GM21528 (cell line): ENCODE measurements around the gene SIDT2.
A peak's percentile ranks its signal among the peaks of the same experiment; 100 is the strongest.

Experiments
- ATAC-seq: cut with Tn5 transposase; IDR thresholded peaks from one replicate; pipeline ENCODE4 v1.9.1; 2021; ENCODE audit warnings: mild to moderate bottlenecking, moderate library complexity; ENCODE audit not compliant: unreplicated experiment, low FRiP score

SIDT2 gene

GRCh38 chr11:117219995-117220394 is 41.5 kb downstream of the SIDT2 start:
- no peak for ATAC-seq

GRCh38 chr11:117220568-117220967 is 42.0 kb downstream of the SIDT2 start:
- ATAC-seq, result no peak

DNA sequence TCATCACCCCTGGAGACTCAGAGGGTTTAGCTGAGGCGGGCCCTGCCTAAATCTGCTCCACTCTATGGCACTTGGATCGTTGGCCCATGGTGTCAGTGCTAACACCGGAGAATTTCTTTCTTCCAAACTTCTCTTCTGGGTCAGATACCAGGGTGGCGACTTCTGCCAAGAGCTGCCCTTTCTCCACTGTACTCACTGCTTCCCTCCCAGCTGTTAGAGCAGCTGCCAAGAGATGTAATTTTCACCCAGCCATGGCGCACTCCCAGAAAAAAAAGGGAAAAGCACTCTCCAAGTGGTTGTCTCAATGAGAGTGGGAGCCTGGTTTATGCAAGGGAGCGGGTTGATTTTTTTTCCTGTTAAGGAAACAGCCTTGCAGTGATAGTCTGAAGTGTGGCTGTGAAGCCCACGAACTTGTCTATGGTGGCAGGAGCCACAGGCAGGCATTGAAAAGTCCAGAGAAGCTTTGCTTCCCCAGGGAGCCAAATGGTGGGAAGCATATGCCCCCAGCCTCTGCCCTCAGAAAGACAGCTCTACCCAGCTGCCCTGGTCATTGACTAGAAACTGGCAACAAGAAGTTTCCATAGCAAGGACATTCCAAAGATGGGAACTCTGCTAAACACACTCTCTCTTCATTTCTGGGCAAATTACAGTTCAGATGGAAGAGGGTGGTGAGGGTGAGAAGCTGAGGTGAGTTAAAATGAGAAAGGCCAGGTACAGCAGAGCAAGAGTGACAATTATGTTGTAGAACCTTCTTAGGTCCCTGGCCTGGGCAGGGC is 42.6 kb downstream of the SIDT2 start:
- ATAC-seq, result no peak

DNA sequence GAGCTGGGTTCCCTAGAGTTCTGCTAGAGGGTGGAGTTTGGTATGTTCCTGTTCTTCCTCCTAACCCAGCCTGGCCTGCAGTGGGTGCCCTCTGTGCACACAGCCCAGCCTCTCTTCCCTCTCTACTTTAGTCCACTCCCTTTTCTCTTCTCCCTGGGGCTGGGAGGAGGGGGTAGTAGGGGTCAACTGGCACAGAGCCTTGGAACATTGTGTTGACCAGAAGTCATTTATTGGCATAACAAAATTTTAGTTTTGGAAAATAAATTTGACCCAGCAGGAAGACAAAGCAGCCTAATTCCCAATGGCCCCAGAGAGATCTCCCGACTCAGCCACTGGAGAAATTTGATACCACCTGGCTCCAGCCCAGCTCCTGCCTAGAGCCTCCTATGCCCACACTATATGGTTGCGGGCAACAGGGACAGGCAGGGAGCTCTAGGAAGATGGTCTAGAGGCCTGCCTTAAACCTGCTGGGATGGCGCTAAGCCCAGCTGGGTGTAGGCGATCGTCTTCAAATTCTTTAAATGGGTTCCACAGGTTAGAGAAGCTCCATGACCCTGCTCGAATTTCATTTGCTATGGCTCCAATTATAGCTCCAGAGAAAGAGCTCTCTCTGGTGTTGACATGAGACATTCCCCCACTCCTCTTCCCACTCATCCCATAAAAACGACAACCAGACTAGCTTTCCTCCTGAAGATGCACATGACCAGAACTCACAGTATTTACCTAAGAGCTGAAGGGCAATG is 43.4 kb downstream of the SIDT2 start:
- ATAC-seq, result no peak

DNA sequence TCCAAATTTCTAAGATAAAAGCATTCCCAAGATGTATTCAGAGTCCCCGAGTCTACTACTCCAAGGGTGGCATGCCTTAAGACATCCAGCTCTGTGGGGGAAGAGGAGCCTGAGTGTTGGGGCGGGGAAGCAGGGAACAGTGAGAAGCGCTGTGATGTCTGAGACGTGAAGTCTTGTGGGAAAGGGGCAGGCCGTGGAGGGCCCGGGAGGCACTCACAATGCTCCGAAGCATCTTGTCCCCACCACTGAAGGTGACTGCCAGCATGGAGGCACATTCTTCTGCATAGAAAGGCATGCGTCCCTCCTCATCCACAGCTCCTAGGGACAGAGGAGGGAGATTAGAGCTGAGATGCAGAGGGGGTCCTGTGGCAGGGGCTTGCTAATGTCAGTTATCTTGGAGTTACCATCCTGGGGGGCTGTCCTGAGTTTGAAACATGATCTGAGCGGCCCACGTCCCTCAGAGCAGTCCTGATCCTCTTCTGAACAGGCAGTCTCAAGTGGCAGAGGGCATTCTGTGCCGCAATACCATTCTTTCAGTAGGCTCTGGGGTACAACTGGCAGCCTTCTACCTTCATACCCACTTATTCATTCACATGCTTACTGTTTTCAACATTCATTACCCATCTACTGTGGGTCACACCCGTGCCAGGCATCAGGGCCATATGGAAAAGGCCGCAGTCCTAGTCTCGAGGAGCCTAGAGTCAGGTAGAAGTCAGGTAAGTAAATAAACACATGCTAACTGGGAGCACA is 44.6 kb downstream of the SIDT2 start:
- ATAC-seq, result no peak

- ATAC-seq, result no peak
These were observed 45.5 kb downstream of the SIDT2 start for GRCh38 chr11:117223741-117224689.

DNA sequence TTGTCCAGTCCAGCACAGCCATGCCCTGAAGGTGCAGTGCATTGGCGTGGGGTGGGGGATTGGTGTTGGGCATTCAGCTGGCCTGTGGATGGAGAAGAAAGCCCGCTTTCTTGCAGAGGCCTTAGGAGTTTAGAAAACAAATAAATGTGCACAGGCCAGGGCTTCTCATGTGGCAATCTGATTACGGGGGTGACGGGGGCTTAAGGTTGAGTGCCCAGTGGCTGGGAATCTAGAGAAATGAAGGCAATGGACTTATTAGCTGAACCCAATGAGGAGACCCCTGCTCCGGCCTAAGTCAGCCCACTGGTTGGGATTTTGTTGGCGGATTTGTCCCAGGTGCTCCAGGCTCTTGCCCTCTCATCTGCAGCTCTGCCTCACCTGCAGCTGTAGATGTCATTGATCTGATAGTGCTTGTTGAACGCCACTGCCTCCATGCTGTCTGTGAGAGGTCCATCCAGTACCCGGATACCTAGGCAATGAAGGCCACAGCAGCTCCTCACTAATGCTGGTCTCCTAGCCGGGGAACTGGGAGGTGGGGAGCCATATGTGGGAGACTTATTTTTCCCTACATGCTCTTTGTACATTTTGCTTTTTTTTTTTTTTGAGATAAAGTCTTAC is 47.1 kb downstream of the SIDT2 start:
- no peak for ATAC-seq

- ATAC-seq, result peak; percentile 46
These were observed 48.1 kb downstream of the SIDT2 start for GRCh38 chr11:117226388-117227385.

- ATAC-seq, result no peak
These were observed 49.5 kb downstream of the SIDT2 start for GRCh38 chr11:117228091-117228490.

- ATAC-seq, result no peak
These were observed 50.9 kb downstream of the SIDT2 start for GRCh38 chr11:117229411-117229810.

GRCh38 chr11:117229931-117230285 is 51.4 kb downstream of the SIDT2 start:
- ATAC-seq, result no peak

DNA sequence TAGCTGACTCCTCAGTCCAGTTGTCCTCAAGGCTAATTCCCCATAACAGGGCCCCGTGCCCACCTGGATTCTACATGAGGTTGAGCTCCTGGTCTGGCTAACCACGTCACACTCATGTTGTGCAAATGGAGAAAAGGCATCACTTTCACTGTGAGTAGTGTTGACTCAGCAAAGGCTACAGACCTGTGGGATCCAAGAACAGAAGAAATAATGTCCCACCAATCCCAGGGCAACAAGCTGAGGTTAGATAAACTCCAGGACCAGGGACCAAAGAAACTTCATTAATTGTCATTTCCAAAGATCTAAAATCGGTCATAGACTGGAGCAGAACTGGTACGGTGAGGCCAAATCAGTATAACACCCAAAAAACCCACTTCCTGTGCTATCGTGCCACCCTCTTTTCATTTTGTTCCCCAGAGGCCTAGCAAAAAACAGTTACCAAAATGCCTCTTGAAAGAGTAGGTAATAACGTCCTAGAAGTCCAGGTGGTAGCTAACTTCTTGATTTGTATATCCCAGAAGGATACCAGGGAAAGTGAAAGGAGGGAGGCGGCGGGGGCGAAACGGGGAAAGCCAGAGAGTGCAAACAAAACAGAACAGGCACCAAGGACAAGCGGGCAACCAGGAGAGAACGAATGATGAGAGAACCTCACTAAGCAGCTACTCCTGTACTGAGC is 51.9 kb downstream of the SIDT2 start:
- no peak for ATAC-seq

GRCh38 chr11:117230999-117231841 is 52.7 kb downstream of the SIDT2 start:
- no peak for ATAC-seq

- ATAC-seq, result peak; percentile 8
These were observed 53.2 kb downstream of the SIDT2 start, which contains the start of gene PCSK7 for GRCh38 chr11:117231842-117232091. Gene PCSK7, minus strand, starts transcription at chr11:117232073. Its CDS starts 2,229 bp downstream, at chr11:117229844.

GRCh38 chr11:117232092-117232878 is 53.7 kb downstream of the SIDT2 start, which contains the start of gene RNF214:
Gene RNF214, plus strand, starts transcription at chr11:117232671. Its CDS starts 1,602 bp downstream, at chr11:117234273.
- ATAC-seq, result peak; percentile 74

- no peak for ATAC-seq
These were observed 54.4 kb downstream of the SIDT2 start for GRCh38 chr11:117232911-117233409.
